Dermis lymphatic vessel endothelial cell (primary cell): Measurements from ENCODE around the gene CYP2U1. TPM values are rescaled to one million over a fixed set of nuclear protein-coding genes. Genes with fewer than 3 reads are reported as not detected.

Experiments used
- total RNA-seq: library from RNA; depleted of rRNA; stranded (reverse); fragments of >200 nt; gene quantifications from 2 replicates; pipeline ENCODE4 v1.2.1, GENCODE V29; 2014

Gene CYP2U1
- 4.9 and 7.3 TPM in 2 replicates for total RNA-seq

GRCh38 chr4:107930821-107931774, at the start of gene CYP2U1:
Gene CYP2U1, plus strand, starts transcription at chr4:107931549. Its CDS starts 95 bp downstream, at chr4:107931644.

GRCh38 chr4:107989537-107990386, 58.4 kb downstream of the CYP2U1 start, which contains the start of gene HADH:
Gene HADH, plus strand, starts transcription at chr4:107989889. Its CDS starts 44 bp downstream, at chr4:107989933.

Other genes with a start within 250 kb of the CYP2U1 start
- 42.7 and 50.1 TPM in 2 replicates for gene PAPSS1, start 211.3 kb upstream of the CYP2U1 start, total RNA-seq
- 33.6 and 49.3 TPM in 2 replicates for gene SGMS2, start 106.6 kb upstream of the CYP2U1 start, total RNA-seq
- 5.5 and 9.7 TPM in 2 replicates for gene HADH, start 58.3 kb downstream of the CYP2U1 start, total RNA-seq
- 0.17 and 0.22 TPM in 2 replicates for gene LEF1, start 237.4 kb downstream of the CYP2U1 start, total RNA-seq